ENCODE results near the gene ZNRF3.

DNA sequence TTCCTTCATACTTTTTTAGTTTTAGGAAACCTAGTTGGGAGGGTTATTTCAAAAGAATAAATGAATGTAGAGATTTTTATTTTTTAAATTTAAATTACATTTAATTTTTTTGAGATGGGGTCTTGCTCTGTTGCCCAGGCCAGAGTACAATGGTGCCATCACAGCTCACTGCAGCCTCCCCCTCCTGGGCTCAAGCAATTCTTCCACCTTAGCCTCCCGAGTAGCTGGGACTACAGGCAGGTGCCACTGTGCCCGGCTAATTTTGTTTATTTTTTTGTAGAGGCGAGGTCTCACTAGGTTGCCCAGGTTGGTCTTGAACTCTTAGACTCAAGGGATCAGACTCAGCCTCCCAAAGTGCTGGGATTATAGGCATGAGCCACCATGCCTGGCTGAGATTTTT is 32.6 kb downstream of the ZNRF3 start:
- TF ChIP-seq EP300 (IDR thresholded peaks at IDR 0.05; ENCODE audit: borderline replicate concordance) = no peak
- no peak for TF ChIP-seq CEBPB (IDR thresholded peaks at IDR 0.05)
- TF ChIP-seq, protein P1, sequence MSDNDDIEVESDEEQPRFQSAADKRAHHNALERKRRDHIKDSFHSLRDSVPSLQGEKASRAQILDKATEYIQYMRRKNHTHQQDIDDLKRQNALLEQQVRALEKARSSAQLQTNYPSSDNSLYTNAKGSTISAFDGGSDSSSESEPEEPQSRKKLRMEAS (IDR thresholded peaks at IDR 0.05) = no peak
- no peak for TF ChIP-seq TEAD4 (IDR thresholded peaks at IDR 0.05)
- no peak for TF ChIP-seq TAF1 (IDR thresholded peaks at IDR 0.05; ENCODE audit: low read depth)
- TF ChIP-seq EGR1 (IDR thresholded peaks at IDR 0.05) = no peak
- no peak for TF ChIP-seq FOXM1 (IDR thresholded peaks at IDR 0.05; ENCODE audit: borderline replicate concordance, low read depth)
- TF ChIP-seq NFIC (IDR thresholded peaks at IDR 0.05) = no peak

Data from Ishikawa (cell line).